ENCODE data around the gene ZGRF1. TPM values are rescaled to one million over a fixed set of nuclear protein-coding genes. Genes with fewer than 3 reads are reported as not detected.

ZGRF1 gene
- total RNA-seq, 1 donor from 2014 or later = 2.4 TPM

DNA sequence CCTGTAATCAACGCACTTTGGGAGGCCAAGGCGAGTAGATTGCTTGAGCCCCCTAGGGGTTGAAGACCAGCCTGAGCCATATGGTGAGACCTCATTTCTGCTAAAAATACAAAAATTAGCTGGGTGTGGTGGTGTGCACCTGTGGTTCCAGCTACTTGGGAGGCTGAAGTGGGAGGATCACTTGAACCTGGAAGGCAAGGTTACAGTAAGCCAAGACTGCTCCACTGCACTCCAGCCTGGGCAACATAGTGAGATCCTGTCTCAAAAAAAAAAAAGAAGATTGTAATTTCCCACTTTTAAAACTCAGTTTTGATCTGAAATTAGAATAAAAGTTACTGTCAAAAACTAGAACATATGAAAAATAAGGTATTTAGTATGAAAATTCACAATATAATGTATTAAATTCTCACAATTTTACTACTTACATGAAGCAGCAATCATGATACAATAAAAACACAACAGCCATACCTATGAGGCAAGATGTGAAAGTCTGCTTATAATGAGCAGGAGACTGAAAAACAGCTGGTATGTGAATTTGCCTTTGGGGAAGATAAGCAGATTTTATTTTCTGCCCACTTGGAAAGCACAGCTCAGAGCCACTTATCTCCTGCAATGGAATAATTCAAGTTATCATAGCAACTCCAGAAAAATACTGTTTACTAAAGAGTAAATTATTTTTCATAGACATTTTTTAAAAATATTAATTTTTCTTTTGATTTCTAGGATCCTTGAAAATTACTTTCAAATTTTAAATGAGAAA, 50.6 kb downstream of the ZGRF1 start:
- DNase-seq (ENCODE audit: low read depth) (no peak), FAIRE-seq (no peak)
- Histone ChIP-seq H3K4me3 (ENCODE audit: low read depth, low read length) (no peak overlapping the region), H3K27me3 (ENCODE audit: control insufficient read depth, insufficient read depth, low read length) (no peaks in the 10 kb centered on the region), H3K36me3 (ENCODE audit: control insufficient read depth, insufficient read depth, low read length) (no peaks in the 10 kb centered on the region)
- TF ChIP-seq, protein P1, sequence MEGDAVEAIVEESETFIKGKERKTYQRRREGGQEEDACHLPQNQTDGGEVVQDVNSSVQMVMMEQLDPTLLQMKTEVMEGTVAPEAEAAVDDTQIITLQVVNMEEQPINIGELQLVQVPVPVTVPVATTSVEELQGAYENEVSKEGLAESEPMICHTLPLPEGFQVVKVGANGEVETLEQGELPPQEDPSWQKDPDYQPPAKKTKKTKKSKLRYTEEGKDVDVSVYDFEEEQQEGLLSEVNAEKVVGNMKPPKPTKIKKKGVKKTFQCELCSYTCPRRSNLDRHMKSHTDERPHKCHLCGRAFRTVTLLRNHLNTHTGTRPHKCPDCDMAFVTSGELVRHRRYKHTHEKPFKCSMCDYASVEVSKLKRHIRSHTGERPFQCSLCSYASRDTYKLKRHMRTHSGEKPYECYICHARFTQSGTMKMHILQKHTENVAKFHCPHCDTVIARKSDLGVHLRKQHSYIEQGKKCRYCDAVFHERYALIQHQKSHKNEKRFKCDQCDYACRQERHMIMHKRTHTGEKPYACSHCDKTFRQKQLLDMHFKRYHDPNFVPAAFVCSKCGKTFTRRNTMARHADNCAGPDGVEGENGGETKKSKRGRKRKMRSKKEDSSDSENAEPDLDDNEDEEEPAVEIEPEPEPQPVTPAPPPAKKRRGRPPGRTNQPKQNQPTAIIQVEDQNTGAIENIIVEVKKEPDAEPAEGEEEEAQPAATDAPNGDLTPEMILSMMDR (IDR thresholded peaks at IDR 0.05; ENCODE audit: insufficient read depth, low read length, severe bottlenecking) = no peak

DNA sequence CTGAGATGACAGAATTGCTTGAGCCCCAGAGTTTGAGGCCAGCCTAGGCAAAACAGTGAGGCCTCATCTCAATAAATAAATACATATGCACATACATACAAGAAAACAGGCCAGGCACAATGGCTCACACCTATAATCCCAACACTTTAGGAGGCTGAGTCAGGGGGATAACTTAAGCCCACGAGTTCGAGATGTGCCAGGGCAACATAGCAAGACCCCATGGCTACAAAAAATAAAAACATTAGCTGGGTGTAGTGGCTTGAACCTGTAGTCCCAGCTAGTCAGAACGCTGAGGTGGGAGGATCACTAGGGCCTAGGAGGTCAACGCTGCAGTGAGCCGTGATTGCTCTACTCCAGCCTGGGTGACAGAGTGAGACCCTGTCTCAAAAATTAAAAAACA, 69.2 kb downstream of the ZGRF1 start:
- DNase-seq (ENCODE audit: low read depth) = no peak
- no peak overlapping the region for H3K4me3 ChIP-seq (ENCODE audit: low read depth, low read length)
- no peak for FAIRE-seq
- H3K27me3 ChIP-seq (ENCODE audit: control insufficient read depth, insufficient read depth, low read length) = no peaks in the 10 kb centered on the region
- no peaks in the 10 kb centered on the region for H3K36me3 ChIP-seq (ENCODE audit: control insufficient read depth, insufficient read depth, low read length)
- TF ChIP-seq, protein P1 (IDR thresholded peaks at IDR 0.05; ENCODE audit: insufficient read depth, low read length, severe bottlenecking) = no peak

DNA sequence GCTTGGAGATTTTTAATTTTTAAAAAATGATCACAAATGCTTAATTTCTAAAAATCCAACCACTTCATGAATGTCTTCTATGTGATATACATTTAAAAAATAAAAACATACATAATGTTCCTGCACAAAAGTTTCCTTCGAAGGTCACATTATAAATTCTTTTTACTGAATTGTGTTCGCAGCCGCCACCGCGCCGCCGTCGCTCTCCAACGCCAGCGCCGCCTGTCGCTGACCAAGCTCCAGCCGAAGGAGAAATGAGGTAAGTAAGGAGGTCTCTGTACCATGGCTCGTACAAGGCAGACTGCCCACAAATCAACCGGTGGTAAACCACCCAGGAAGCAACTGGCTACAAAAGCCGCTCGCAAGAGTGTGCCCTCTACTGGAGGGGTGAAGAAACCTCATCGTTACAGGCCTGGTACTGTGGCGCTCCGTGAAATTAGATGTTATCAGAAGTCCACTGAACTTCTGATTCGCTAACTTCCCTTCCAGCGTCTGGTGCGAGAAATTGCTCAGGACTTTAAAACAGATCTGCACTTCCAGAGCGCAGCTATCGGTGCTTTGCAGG, 71.9 kb downstream of the ZGRF1 start:
- Histone ChIP-seq H3K27me3 (ENCODE audit: control insufficient read depth, insufficient read depth, low read length) (no peaks in the 10 kb centered on the region), H3K4me3 (ENCODE audit: low read depth, low read length) (no peak overlapping the region), H3K36me3 (ENCODE audit: control insufficient read depth, insufficient read depth, low read length) (no peaks in the 10 kb centered on the region)
- TF ChIP-seq, protein P1 (IDR thresholded peaks at IDR 0.05; ENCODE audit: insufficient read depth, low read length, severe bottlenecking) = no peak
- FAIRE-seq (no peak), DNase-seq (ENCODE audit: low read depth) (no peak)

DNA sequence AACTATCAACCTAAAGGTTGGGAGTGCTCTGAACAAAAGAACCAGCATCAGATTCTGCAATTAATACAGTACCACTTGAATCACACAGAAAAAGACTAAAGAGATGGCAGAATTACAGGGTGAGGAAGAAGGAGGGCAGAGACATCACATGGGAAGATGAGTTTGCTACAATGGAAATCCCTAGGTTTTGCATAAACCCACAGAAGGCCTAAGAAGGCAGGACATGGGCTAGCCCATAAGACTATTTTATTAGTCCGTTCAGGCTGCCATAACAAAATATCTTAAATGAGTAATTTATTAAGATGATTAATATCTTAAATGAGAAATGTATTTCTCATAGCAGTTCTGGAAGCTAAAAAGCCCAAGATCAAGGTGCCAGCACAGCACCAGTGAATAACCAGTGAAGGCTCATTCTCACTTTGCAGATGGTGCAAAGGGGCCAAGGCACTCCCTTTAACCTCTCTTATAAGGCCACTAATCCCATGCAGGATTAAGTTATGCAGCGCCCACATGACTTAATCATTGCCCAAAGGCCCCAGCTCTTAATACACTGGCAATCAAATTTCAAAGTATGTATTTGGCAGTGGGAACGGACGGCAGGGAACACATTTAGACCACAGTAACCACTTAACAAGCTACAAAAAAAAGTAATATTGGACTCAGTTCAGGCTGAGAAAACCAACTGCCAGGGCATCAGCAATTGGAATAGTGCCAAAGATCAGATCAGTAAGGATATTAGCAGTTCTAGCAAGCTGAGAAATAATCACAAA, 73.1 kb downstream of the ZGRF1 start:
- FAIRE-seq (no peak), DNase-seq (ENCODE audit: low read depth) (no peak)
- Histone ChIP-seq H3K36me3 (ENCODE audit: control insufficient read depth, insufficient read depth, low read length) (no peaks in the 10 kb centered on the region), H3K4me3 (ENCODE audit: low read depth, low read length) (no peak overlapping the region), H3K27me3 (ENCODE audit: control insufficient read depth, insufficient read depth, low read length) (no peaks in the 10 kb centered on the region)
- TF ChIP-seq, protein P1 (IDR thresholded peaks at IDR 0.05; ENCODE audit: insufficient read depth, low read length, severe bottlenecking) = no peak

DNA sequence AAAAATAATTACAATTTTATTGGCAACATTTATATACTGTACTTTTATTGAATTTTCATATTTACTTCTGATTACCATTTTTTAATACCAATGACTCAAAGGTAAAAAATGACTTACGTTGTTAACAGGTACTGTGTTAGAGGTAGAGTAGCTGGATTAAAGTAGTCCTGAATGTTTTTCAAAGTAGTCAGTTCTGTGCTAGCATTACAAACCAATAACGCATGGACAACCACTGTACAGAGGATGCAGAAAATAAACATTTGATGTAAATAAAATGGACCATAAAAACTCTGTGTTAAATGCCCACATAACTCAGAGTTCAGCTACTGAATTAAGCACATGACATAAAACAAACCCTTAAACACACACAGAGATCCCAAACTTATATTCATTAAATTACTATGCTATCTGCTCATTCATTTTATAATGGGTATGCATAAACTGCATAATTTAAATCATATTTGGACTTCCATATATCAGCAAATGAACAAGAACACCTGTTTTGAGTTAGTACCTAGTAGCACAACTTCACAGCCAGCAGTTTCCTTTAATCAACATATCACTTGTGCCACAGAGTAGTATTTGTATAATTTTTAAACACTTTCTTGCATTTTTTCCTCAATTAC, 74.3 kb downstream of the ZGRF1 start:
- FAIRE-seq (no peak), DNase-seq (ENCODE audit: low read depth) (no peak)
- no peaks in the 10 kb centered on the region for H3K36me3 ChIP-seq (ENCODE audit: control insufficient read depth, insufficient read depth, low read length)
- no peaks in the 10 kb centered on the region for H3K27me3 ChIP-seq (ENCODE audit: control insufficient read depth, insufficient read depth, low read length)
- TF ChIP-seq, protein P1 (IDR thresholded peaks at IDR 0.05; ENCODE audit: insufficient read depth, low read length, severe bottlenecking) = no peak
- no peak overlapping the region for H3K4me3 ChIP-seq (ENCODE audit: low read depth, low read length)

Measured in bronchial epithelial cell (primary cell).